D721Med (cell line): Measurements from ENCODE around the gene CT47C1.

ENCODE experiments used
- DNase-seq: peaks from one replicate; pipeline ENCODE4 v3.0.0; 2011; ENCODE audit warnings: low spot score; ENCODE audit not compliant: insufficient read length
- FAIRE-seq: peaks from 2 replicates; lab custom pipeline; 2011; peaks lifted over from hg19 to GRCh38; lab: Jason Lieb, UNC
- TF ChIP-seq, protein P1 (sequence below): IDR thresholded peaks from 2 replicates; pipeline ENCODE4 v1.5.1; 2012; ENCODE audit warnings: mild to moderate bottlenecking, control low read depth; ENCODE audit not compliant: insufficient read depth; ENCODE audit errors: missing control alignments

The CT47C1 gene

DNA sequence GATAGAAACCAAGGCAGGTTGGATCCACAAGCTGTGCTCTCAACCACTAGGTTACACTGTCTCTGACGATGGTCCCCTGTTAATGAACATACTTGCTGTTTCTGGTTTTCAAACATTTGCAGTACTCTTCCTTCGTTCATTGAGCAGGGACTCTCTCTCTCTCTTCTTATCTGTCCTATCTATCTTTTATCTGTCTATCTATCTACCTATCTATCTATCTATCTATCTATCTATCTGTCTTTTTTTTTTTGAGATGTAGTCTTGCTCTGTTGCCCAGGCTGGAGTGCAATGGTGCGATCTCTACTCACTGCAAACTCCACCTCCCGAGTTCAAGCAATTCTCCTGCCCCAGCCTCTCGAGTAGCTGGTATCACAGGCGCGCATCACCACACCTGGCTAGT is 9.4 kb upstream of the CT47C1 start:
- DNase-seq (no peak), FAIRE-seq (no peak)
- TF ChIP-seq, protein P1, sequence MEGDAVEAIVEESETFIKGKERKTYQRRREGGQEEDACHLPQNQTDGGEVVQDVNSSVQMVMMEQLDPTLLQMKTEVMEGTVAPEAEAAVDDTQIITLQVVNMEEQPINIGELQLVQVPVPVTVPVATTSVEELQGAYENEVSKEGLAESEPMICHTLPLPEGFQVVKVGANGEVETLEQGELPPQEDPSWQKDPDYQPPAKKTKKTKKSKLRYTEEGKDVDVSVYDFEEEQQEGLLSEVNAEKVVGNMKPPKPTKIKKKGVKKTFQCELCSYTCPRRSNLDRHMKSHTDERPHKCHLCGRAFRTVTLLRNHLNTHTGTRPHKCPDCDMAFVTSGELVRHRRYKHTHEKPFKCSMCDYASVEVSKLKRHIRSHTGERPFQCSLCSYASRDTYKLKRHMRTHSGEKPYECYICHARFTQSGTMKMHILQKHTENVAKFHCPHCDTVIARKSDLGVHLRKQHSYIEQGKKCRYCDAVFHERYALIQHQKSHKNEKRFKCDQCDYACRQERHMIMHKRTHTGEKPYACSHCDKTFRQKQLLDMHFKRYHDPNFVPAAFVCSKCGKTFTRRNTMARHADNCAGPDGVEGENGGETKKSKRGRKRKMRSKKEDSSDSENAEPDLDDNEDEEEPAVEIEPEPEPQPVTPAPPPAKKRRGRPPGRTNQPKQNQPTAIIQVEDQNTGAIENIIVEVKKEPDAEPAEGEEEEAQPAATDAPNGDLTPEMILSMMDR = no peak

DNA sequence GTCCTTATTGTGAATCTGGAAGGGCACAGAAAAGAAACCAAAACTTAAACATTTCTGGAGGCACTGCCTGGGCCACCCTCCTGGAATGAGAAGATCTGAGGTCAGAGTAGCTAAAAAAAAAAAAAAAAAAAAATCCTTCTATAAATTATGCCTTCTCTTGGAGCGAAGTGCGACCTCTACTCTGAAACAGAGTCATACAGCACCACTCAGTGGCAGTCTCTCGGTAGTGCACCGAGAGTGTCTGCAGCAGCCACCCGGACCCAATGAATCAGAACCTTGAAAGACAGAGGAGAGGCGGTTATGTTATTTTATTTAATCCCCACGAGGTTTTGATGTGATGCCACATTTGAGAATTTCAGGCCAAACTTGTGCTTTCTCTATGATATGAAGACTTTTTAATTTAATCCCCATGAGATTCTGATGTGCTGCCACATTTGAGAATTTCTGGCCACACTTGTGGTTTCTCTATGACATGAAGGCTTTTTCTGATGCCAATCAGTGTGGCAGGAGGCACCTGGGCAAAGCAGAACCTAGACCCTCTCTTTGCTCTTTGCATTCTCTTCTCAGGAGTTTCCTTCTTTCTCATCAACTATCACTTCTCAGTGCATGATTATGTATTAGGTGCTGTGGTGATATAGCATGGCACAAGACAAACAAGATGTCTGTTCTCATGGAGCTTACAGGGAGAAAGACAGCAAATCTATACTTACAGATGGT is 5.6 kb upstream of the CT47C1 start:
- TF ChIP-seq, protein P1 = peak; percentile 47
- DNase-seq (no peak), FAIRE-seq (no peak)

DNA sequence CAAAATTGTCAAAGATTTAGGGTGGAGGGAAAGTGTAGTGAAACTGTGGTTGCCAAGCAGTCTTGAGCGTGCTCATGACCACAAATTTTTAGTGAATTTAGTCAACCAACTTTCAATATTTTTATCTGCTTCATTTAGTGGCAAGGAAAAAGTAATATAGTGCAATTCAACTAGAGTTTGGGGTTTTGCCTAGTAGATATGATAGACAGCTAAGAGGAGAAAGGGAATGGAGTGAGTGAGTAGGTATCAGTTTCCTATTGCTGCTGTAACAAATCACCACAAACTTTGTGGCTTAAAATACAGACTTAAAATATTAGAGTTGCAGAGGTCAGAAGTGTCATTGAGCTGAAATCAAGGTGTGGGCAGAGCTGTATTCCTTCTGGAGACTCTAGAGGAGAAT is 3.7 kb upstream of the CT47C1 start:
- FAIRE-seq = no peak
- no peak for DNase-seq
- TF ChIP-seq, protein P1 = no peak

DNA sequence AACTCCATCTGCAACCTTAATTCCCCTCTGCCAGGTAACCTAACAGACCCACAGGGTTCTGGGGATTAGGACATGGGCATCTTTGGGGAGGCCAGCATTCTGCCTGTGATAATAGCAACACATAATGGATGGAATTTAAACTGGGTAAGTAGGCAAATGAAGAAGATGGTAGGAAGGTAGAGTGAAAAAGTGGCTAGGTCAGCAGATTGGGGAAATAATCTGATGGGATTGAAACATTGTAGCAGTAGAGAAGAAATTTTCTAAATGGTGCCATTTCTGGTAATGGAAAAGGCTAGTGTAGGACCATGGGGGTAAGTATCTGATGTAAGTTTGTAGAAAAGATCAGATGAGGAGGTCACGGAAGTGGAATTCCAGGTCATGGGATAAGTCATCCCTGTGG is 3.0 kb upstream of the CT47C1 start:
- FAIRE-seq = no peak
- DNase-seq = no peak
- TF ChIP-seq, protein P1 = no peak

DNA sequence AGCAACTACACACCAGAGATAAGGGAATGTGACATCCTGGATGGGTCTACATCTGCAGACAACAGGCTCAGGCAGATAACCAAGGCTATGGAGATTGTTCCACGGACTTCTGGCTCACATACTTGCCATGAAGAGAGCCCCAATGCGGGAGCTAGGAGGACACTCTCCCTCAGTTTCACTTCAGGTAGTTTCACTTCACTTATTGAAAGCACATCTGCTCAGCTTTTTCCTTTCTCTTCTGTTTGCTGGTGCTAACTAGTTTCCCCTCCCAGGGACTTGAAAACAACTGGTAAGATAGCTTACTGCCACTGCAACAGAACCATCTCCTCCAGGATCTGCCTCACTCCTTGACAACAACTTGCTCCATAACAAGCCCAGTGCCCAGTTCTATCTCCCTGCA is 1.4 kb upstream of the CT47C1 start:
- DNase-seq = no peak
- FAIRE-seq = no peak
- TF ChIP-seq, protein P1 = no peak

DNA sequence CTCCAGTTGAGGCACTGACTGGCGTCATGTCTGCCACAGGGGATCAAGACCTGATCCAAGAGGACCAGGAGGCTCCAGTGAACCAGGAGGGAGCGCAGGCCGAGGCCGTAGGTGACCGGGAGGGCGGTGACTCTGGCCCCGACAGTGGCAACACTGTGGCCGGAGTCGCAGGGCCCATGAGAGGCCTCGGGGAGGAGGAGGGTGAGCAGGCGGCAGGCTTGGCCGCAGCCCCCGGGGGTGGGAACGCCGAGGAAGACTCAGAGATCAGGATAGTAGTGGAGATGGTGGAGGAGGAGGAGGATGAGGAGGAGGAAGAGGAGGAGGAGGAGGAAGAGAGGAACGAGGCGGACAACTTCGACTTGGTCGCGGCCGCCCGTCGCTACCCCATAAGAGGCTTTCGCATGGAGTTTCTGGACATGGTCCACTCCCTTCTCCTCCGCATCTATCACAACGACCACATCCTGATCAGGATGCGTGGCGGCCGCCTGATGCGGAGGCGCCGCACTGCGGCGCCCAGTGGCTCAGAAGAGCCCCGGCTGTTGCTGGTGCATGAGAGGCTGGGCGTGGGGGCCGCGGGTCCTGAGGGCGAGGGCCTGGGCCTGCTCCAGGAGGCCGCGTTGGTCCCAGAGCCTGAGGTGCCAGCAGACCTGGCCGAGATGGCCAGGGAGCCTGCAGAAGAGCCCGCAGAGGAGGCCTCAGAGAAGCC is 560 bp downstream of the CT47C1 start:
- no peak for FAIRE-seq
- TF ChIP-seq, protein P1 = no peak

DNA sequence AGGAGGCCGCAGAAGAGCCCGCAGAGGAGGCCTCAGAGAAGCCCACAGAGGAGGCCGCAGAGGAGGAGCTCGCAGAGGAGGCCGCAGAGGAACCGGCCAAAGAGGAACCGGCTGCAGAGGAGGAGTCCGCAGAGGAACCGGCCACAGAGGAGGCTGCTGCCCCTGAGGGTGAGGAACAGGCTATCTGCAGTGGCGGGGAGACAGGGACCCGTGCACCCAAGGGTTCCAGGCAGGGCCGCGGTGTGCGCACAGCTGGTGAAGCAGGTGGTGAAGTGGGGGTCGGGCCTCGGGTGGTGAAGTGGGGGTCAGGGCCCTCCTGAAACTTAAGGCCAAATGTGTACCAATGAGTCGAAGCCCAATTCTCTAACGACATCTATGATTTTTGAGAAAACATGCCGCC is 1.1 kb downstream of the CT47C1 start:
- FAIRE-seq = no peak
- DNase-seq = no peak
- TF ChIP-seq, protein P1 = no peak

More for the DNA sequence above, 560 bp downstream of the CT47C1 start:
- no peak for DNase-seq
